GM21737 (cell line): Measurements from ENCODE around the gene ALS2CL.

Source experiments
- ATAC-seq: cut with Tn5 transposase; IDR thresholded peaks from one replicate; pipeline ENCODE4 v1.9.1; 2021; ENCODE audit warnings: mild to moderate bottlenecking, moderate library complexity; ENCODE audit not compliant: unreplicated experiment

Gene ALS2CL

GRCh38 chr3:46667061-46667621 is 26.3 kb downstream of the ALS2CL start:
- no peak for ATAC-seq

- no peak for ATAC-seq
Measured at GRCh38 chr3:46666453-46666845, 27.0 kb downstream of the ALS2CL start.

GRCh38 chr3:46665763-46666452 is 27.6 kb downstream of the ALS2CL start:
- ATAC-seq = no peak

- no peak for ATAC-seq
Measured at GRCh38 chr3:46664971-46665762, 28.3 kb downstream of the ALS2CL start.

GRCh38 chr3:46664188-46664970 is 29.1 kb downstream of the ALS2CL start:
- no peak for ATAC-seq

GRCh38 chr3:46663591-46664135 is 29.8 kb downstream of the ALS2CL start:
- ATAC-seq = no peak

GRCh38 chr3:46662771-46663551 is 30.5 kb downstream of the ALS2CL start:
- ATAC-seq = no peak

GRCh38 chr3:46661776-46662766 is 31.4 kb downstream of the ALS2CL start:
- ATAC-seq = no peak

GRCh38 chr3:46660543-46661523 is 32.6 kb downstream of the ALS2CL start:
- ATAC-seq = no peak

- no peak for ATAC-seq
Measured at GRCh38 chr3:46660003-46660402, 33.5 kb downstream of the ALS2CL start.

- ATAC-seq = no peak
Measured at GRCh38 chr3:46659285-46659684, 34.2 kb downstream of the ALS2CL start.

GRCh38 chr3:46656778-46657556 is 36.5 kb downstream of the ALS2CL start:
- no peak for ATAC-seq

- no peak for ATAC-seq
Measured at GRCh38 chr3:46655271-46655670, 38.2 kb downstream of the ALS2CL start.

GRCh38 chr3:46651084-46651483 is 42.4 kb downstream of the ALS2CL start:
- ATAC-seq = no peak

GRCh38 chr3:46649436-46649835 is 44.0 kb downstream of the ALS2CL start:
- no peak for ATAC-seq

- no peak for ATAC-seq
Measured at GRCh38 chr3:46648096-46648495, 45.4 kb downstream of the ALS2CL start.

GRCh38 chr3:46646700-46647099 is 46.8 kb downstream of the ALS2CL start:
- no peak for ATAC-seq
